Fibroblast of pulmonary artery (primary cell): ENCODE results near the gene HPSE2.
"Not testable (repeated sequence)": the region's sequence is repeated elsewhere in the genome, so short reads cannot be mapped to it uniquely, and the experiment has no call there.

Experiments used
- DNase-seq: peaks from one replicate; pipeline ENCODE4 v3.0.0-alpha.2; 2010; ENCODE audit warnings: low read depth
- H3K4me3 ChIP-seq: replicated peaks from 2 replicates; pipeline ENCODE4 v1.5.1; 2011; ENCODE audit warnings: low read depth, mild to moderate bottlenecking, control low read depth, low read length, moderate library complexity
- TF ChIP-seq, protein P1 (sequence below): IDR thresholded peaks from 2 replicates; pipeline ENCODE4 v1.5.1; 2011; ENCODE audit warnings: mild to moderate bottlenecking, control low read depth, low read length, inconsistent platforms; ENCODE audit errors: missing control alignments

The HPSE2 gene

GRCh38 chr10:99143651-99144050 is 92.0 kb downstream of the HPSE2 start:
- TF ChIP-seq, protein P1, sequence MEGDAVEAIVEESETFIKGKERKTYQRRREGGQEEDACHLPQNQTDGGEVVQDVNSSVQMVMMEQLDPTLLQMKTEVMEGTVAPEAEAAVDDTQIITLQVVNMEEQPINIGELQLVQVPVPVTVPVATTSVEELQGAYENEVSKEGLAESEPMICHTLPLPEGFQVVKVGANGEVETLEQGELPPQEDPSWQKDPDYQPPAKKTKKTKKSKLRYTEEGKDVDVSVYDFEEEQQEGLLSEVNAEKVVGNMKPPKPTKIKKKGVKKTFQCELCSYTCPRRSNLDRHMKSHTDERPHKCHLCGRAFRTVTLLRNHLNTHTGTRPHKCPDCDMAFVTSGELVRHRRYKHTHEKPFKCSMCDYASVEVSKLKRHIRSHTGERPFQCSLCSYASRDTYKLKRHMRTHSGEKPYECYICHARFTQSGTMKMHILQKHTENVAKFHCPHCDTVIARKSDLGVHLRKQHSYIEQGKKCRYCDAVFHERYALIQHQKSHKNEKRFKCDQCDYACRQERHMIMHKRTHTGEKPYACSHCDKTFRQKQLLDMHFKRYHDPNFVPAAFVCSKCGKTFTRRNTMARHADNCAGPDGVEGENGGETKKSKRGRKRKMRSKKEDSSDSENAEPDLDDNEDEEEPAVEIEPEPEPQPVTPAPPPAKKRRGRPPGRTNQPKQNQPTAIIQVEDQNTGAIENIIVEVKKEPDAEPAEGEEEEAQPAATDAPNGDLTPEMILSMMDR = no peak
- no peak overlapping the region for H3K4me3 ChIP-seq
- DNase-seq = no peak

- DNase-seq = no peak
- no peak overlapping the region for H3K4me3 ChIP-seq
- TF ChIP-seq, protein P1 = no peak
Observed at GRCh38 chr10:99143011-99143410, 92.6 kb downstream of the HPSE2 start.

- not testable (repeated sequence) for H3K4me3 ChIP-seq, DNase-seq
Observed at GRCh38 chr10:99132897-99133296, 102.8 kb downstream of the HPSE2 start.

- no peak for DNase-seq
- H3K4me3 ChIP-seq = no peak overlapping the region
- TF ChIP-seq, protein P1 = no peak
Observed at GRCh38 chr10:99125879-99126278, 109.8 kb downstream of the HPSE2 start.

GRCh38 chr10:99124376-99124775 is 111.3 kb downstream of the HPSE2 start:
- no peak overlapping the region for H3K4me3 ChIP-seq
- TF ChIP-seq, protein P1 = no peak
- no peak for DNase-seq

- DNase-seq = no peak
- TF ChIP-seq, protein P1 = no peak
- no peak overlapping the region for H3K4me3 ChIP-seq
Observed at GRCh38 chr10:99123851-99124250, 111.8 kb downstream of the HPSE2 start.

GRCh38 chr10:99123336-99123735 is 112.3 kb downstream of the HPSE2 start:
- H3K4me3 ChIP-seq = no peak overlapping the region
- DNase-seq = no peak
- TF ChIP-seq, protein P1 = no peak

DNA sequence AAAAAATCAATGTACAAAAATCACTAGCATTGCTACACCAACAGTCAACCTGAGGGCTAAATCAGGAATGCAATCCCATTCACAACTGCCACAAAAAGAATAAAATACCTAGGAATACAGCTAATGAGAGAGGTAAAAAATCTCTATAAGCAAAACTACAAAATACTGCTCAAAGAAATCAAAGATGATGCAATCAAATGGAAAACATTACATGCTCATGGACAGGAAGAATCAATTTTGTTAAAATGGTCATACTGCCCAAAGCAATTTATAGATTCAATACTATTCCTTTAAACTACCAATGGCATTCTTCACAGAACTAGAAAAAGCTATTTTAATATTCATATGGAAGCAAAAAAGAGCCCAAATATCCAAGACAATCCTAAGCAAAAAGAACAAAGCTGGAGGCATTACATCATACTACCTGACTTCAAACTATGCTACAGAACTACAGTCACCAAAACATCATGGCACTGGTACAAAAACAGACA is 116.3 kb downstream of the HPSE2 start:
- TF ChIP-seq, protein P1 = no peak
- no peak overlapping the region for H3K4me3 ChIP-seq
- DNase-seq = no peak
